HUDEP-2 (cell line): ENCODE measurements around the gene THAP2.
A peak's percentile ranks its signal among the peaks of the same experiment; 100 is the strongest.

Experiments used
- DNase-seq, 76 experiments: peaks; one replicate each; lab custom pipeline; 2025; ENCODE audit not compliant: unreplicated experiment in 76 of 76; lab: John Stamatoyannopoulos, UW

The THAP2 gene

GRCh38 chr12:71663561-71664410 lies at the start of gene THAP2, which contains the start of gene ZFC3H1:
TSS of gene THAP2 (plus strand) at chr12:71664301. CDS start at chr12:71664510, 209 bp downstream.
TSS of gene ZFC3H1 (minus strand) at chr12:71663848. CDS start at chr12:71663610, 238 bp downstream.
- DNase-seq: peak in 75 of 76 experiments; percentile 65 to 97 (median 90)

GRCh38 chr12:71621938-71622337 lies 42.2 kb upstream of the THAP2 start:
- no peak for DNase-seq

GRCh38 chr12:71625476-71625875 lies 38.6 kb upstream of the THAP2 start:
- DNase-seq: no peak

GRCh38 chr12:71626098-71626497 lies 38.0 kb upstream of the THAP2 start:
- peak in 33 of 76 experiments; percentile 7 to 78 (median 32) for DNase-seq

GRCh38 chr12:71626768-71627167 lies 37.3 kb upstream of the THAP2 start:
- DNase-seq: no peak

- no peak for DNase-seq
Measured at GRCh38 chr12:71627438-71628002, 36.6 kb upstream of the THAP2 start.

- peak in 32 of 76 experiments; percentile 3 to 67 (median 40) for DNase-seq
Measured at GRCh38 chr12:71636704-71637115, 27.4 kb upstream of the THAP2 start.

GRCh38 chr12:71638499-71638898 lies 25.6 kb upstream of the THAP2 start:
- DNase-seq: no peak

GRCh38 chr12:71639341-71639760 lies 24.8 kb upstream of the THAP2 start:
- peak in 25 of 76 experiments; percentile 4 to 48 (median 20) for DNase-seq

- DNase-seq: peak in 1 of 76 experiments; percentile 8
Measured at GRCh38 chr12:71640316-71640715, 23.8 kb upstream of the THAP2 start.

GRCh38 chr12:71641390-71641789 lies 22.7 kb upstream of the THAP2 start:
- peak in 33 of 76 experiments; percentile 17 to 80 (median 47) for DNase-seq

- no peak for DNase-seq
Measured at GRCh38 chr12:71642264-71642663, 21.8 kb upstream of the THAP2 start.

GRCh38 chr12:71645268-71645667 lies 18.8 kb upstream of the THAP2 start:
- DNase-seq: no peak

- no peak for DNase-seq
Measured at GRCh38 chr12:71646512-71646911, 17.6 kb upstream of the THAP2 start.

GRCh38 chr12:71648537-71648936 lies 15.6 kb upstream of the THAP2 start:
- DNase-seq: no peak

- DNase-seq: no peak
Measured at GRCh38 chr12:71649401-71649800, 14.7 kb upstream of the THAP2 start.

GRCh38 chr12:71652656-71653055 lies 11.4 kb upstream of the THAP2 start:
- no peak for DNase-seq

GRCh38 chr12:71653137-71653536 lies 11.0 kb upstream of the THAP2 start:
- no peak for DNase-seq

GRCh38 chr12:71654200-71654599 lies 9.9 kb upstream of the THAP2 start:
- peak in 4 of 76 experiments; percentile 6 to 23 (median 10) for DNase-seq

- DNase-seq: no peak
Measured at GRCh38 chr12:71655495-71655894, 8.6 kb upstream of the THAP2 start.

GRCh38 chr12:71655907-71656306 lies 8.2 kb upstream of the THAP2 start:
- DNase-seq: no peak

GRCh38 chr12:71656740-71657139 lies 7.4 kb upstream of the THAP2 start:
- DNase-seq: no peak
